ENCODE results near the gene CYBB.

Gene CYBB

DNA sequence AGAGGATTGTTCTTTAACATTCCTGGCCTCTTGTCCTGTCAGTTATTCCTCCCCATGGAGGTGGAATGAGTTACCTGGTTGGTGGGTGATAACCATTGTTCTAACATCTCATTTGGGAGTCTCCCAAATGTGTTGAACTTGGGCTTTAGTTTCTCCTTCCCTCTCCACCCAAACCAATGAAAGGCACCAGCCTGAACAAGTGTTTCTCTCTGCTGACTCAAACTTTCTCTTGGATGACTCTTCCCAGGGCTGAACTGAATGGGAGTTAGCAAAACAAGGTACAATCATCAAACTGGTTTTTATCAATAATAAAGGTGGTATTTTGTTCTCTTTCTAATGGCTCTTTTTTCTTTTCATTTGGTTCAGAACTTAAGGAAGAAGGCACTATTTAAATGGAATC is 64.8 kb downstream of the CYBB start:
- no peaks in the 10 kb centered on the region; the same call in 1 of the 2 replicates for H3K36me3 ChIP-seq (ENCODE audit: low read length)
- H3K9ac ChIP-seq (ENCODE audit: low read length) = no peak overlapping the region
- H2AFZ ChIP-seq (ENCODE audit: low read depth, low read length, severe bottlenecking) = no peak overlapping the region
- H4K20me1 ChIP-seq (ENCODE audit: low read depth, low read length) = no peaks in the 10 kb centered on the region
- H3K9me2 ChIP-seq (replicated peaks; ENCODE audit: insufficient read depth, low read length) = no peaks in the 10 kb centered on the region
- 0 out of 2 replicates have a peak, but pooled peaks cover 3% of the 10 kb centered on the region for H3F3A ChIP-seq (ENCODE audit: insufficient read depth)
- H3K79me2 ChIP-seq (ENCODE audit: insufficient read depth, low read length) = no peaks in the 10 kb centered on the region
- no peaks in the 10 kb centered on the region for H3K27me3 ChIP-seq (ENCODE audit: low read length)
- H3K9me3 ChIP-seq (ENCODE audit: insufficient read depth, low read length) = no peaks in the 10 kb centered on the region
- no peak overlapping the region for H3K4me3 ChIP-seq (ENCODE audit: insufficient read depth, low read length, poor library complexity, severe bottlenecking)
- TF ChIP-seq CTCF (IDR thresholded peaks at IDR 0.05; ENCODE audit: insufficient read depth, low read length, poor library complexity, severe bottlenecking) (no peak), EZH2phosphoT487 (conservative IDR thresholded peaks at IDR 0.05; ENCODE audit: low read length) (no peak)
- no peak overlapping the region for H3K27ac ChIP-seq (ENCODE audit: low read depth, low read length)
- H3K4me2 ChIP-seq (ENCODE audit: low read depth, low read length, poor library complexity, severe bottlenecking) = no peak overlapping the region

DNA sequence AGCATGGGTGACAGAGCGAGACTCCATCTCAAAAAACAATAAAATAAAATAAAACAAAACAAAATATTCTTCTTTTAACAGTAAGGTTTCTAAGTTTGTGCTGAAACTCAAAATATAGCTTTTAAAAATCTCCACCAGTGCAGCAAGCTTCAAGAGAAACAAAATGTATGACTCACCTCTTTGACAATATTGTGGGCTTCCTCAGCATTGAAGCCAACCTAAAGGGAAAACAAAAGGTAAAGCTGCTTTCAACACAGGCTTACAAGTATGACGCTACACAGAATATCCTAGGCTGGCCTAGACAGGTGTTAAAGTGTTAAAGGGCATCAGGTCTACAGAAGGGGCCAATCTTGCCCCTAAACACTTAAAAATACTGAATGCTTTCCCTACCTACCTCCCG is 66.3 kb downstream of the CYBB start:
- Histone ChIP-seq H3K4me2 (ENCODE audit: low read depth, low read length, poor library complexity, severe bottlenecking) (peak overlapping the region; percentile 91), H3K9me3 (ENCODE audit: insufficient read depth, low read length) (no peaks in the 10 kb centered on the region), H3F3A (ENCODE audit: insufficient read depth) (0 out of 2 replicates have a peak, but pooled peaks cover 3% of the 10 kb centered on the region), H4K20me1 (ENCODE audit: low read depth, low read length) (no peaks in the 10 kb centered on the region), H3K4me3 (ENCODE audit: insufficient read depth, low read length, poor library complexity, severe bottlenecking) (no peak overlapping the region), H3K27me3 (ENCODE audit: low read length) (no peaks in the 10 kb centered on the region), H3K27ac (ENCODE audit: low read depth, low read length) (no peak overlapping the region), H3K9ac (ENCODE audit: low read length) (0 out of 2 replicates have a peak overlapping the region, but pooled peaks have one; percentile 64), H2AFZ (ENCODE audit: low read depth, low read length, severe bottlenecking) (no peak overlapping the region), H3K79me2 (ENCODE audit: insufficient read depth, low read length) (no peaks in the 10 kb centered on the region), H3K9me2 (replicated peaks; ENCODE audit: insufficient read depth, low read length) (no peaks in the 10 kb centered on the region), H3K36me3 (ENCODE audit: low read length) (no peaks in the 10 kb centered on the region)
- TF ChIP-seq EZH2phosphoT487 (conservative IDR thresholded peaks at IDR 0.05; ENCODE audit: low read length) = no peak
- TF ChIP-seq CTCF (IDR thresholded peaks at IDR 0.05; ENCODE audit: insufficient read depth, low read length, poor library complexity, severe bottlenecking) = no peak

- Histone ChIP-seq H3F3A (ENCODE audit: insufficient read depth) (0 out of 2 replicates have a peak, but pooled peaks cover 3% of the 10 kb centered on the region), H3K9ac (ENCODE audit: low read length) (peak overlapping the region; percentile 64), H3K4me2 (ENCODE audit: low read depth, low read length, poor library complexity, severe bottlenecking) (peak overlapping the region; percentile 91), H4K20me1 (ENCODE audit: low read depth, low read length) (no peaks in the 10 kb centered on the region), H3K36me3 (ENCODE audit: low read length) (no peaks in the 10 kb centered on the region), H2AFZ (ENCODE audit: low read depth, low read length, severe bottlenecking) (peak overlapping the region; percentile 96), H3K27me3 (ENCODE audit: low read length) (no peaks in the 10 kb centered on the region), H3K4me3 (ENCODE audit: insufficient read depth, low read length, poor library complexity, severe bottlenecking) (peak overlapping the region; percentile 60), H3K9me3 (ENCODE audit: insufficient read depth, low read length) (no peaks in the 10 kb centered on the region), H3K79me2 (ENCODE audit: insufficient read depth, low read length) (no peaks in the 10 kb centered on the region), H3K9me2 (replicated peaks; ENCODE audit: insufficient read depth, low read length) (no peaks in the 10 kb centered on the region), H3K27ac (ENCODE audit: low read depth, low read length) (no peak overlapping the region)
- no peak for TF ChIP-seq EZH2phosphoT487 (conservative IDR thresholded peaks at IDR 0.05; ENCODE audit: low read length)
- TF ChIP-seq CTCF (IDR thresholded peaks at IDR 0.05; ENCODE audit: insufficient read depth, low read length, poor library complexity, severe bottlenecking) = no peak
Observed at GRCh38 chrX:37846558-37846933, 66.7 kb downstream of the CYBB start.

All from SU-DHL-6 (cell line).